ENCODE results near the gene MINDY4. TPM values are rescaled to one million over a fixed set of nuclear protein-coding genes. Genes with fewer than 3 reads are reported as not detected.

Gene MINDY4
- polyA plus RNA-seq, 3 donors = 0.15 to 0.17 TPM; not detected in 1

- no peaks in the 10 kb centered on the region for H3K79me2 ChIP-seq (ENCODE audit: insufficient read depth, low read length)
- no peaks in the 10 kb centered on the region for H3K27me3 ChIP-seq (ENCODE audit: control insufficient read depth in 2 of 2, insufficient read depth in 2 of 2, low read length in 2 of 2)
- no peaks in the 10 kb centered on the region for H3K4me1 ChIP-seq (ENCODE audit: control insufficient read depth in 1 of 2, insufficient read depth in 2 of 2, low read length in 2 of 2)
- TF ChIP-seq CTCF (IDR thresholded peaks at IDR 0.05) = no peak
- H3K9ac ChIP-seq (ENCODE audit: insufficient read depth, low read length, poor library complexity, severe bottlenecking) = no peak overlapping the region
- H3K36me3 ChIP-seq (replicated peaks in 1 of 2; ENCODE audit: control insufficient read depth in 1 of 2, insufficient read depth in 2 of 2, low read length in 2 of 2) = no peaks in the 10 kb centered on the region
- 82% methylated on average over 12 of the region's 12 CpGs for WGBS (ENCODE audit: insufficient coverage)
- Mint-ChIP-seq H3K4me3 (no peak overlapping the region), H3K27me3 (ENCODE audit: low read depth in 3 of 3) (peaks cover 0 to 2% (median 0%) of the 10 kb centered on the region in 3 donors), H3K27ac (no peak overlapping the region), H3K36me3 (no peaks in the 10 kb centered on the region), H3K9me3 (no peaks in the 10 kb centered on the region), H3K4me1 (no peaks in the 10 kb centered on the region)
- H3K4me3 ChIP-seq (replicated peaks in 1 of 3; ENCODE audit: low read depth in 2 of 3, low read length in 3 of 3) = no peak overlapping the region
- H3K9me3 ChIP-seq (replicated peaks in 1 of 2; ENCODE audit: control insufficient read depth in 1 of 2, insufficient read depth in 1 of 2, low read length in 2 of 2) = no peaks in the 10 kb centered on the region
- intact Hi-C loops (cut with micrococcal nuclease) = no loop called here
- no peak for DNase-seq
- H3K27ac ChIP-seq (ENCODE audit: low read depth in 1 of 2, low read length in 2 of 2) = no peak overlapping the region
- H2AFZ ChIP-seq (ENCODE audit: insufficient read depth, low read depth, low read length, poor library complexity, severe bottlenecking) = no peak overlapping the region
- H3K4me2 ChIP-seq (replicated peaks; ENCODE audit: extremely low read depth, low read length, poor library complexity, severe bottlenecking) = no peak overlapping the region
- no peaks in the 10 kb centered on the region for H4K20me1 ChIP-seq (ENCODE audit: insufficient read depth, low read length)
Measured at GRCh38 chr7:30744075-30744417, 27.2 kb upstream of the MINDY4 start.

- H3K27ac ChIP-seq (ENCODE audit: low read depth in 1 of 2, low read length in 2 of 2) = no peak overlapping the region
- H3K36me3 Mint-ChIP-seq = no peaks in the 10 kb centered on the region
- H3K36me3 ChIP-seq (replicated peaks in 1 of 2; ENCODE audit: control insufficient read depth in 1 of 2, insufficient read depth in 2 of 2, low read length in 2 of 2) = no peaks in the 10 kb centered on the region
- no peak for DNase-seq
- no peaks in the 10 kb centered on the region for H3K27me3 ChIP-seq (ENCODE audit: control insufficient read depth in 2 of 2, insufficient read depth in 2 of 2, low read length in 2 of 2)
- no peak for TF ChIP-seq CTCF (IDR thresholded peaks at IDR 0.05)
- no peaks in the 10 kb centered on the region for H3K9me3 ChIP-seq (replicated peaks in 1 of 2; ENCODE audit: control insufficient read depth in 1 of 2, insufficient read depth in 1 of 2, low read length in 2 of 2)
- no peaks in the 10 kb centered on the region for H3K4me1 ChIP-seq (ENCODE audit: control insufficient read depth in 1 of 2, insufficient read depth in 2 of 2, low read length in 2 of 2)
- H3K27ac Mint-ChIP-seq = no peak overlapping the region
- no peak overlapping the region for H3K9ac ChIP-seq (ENCODE audit: insufficient read depth, low read length, poor library complexity, severe bottlenecking)
- no peaks in the 10 kb centered on the region for H3K4me1 Mint-ChIP-seq
- 83% methylated on average over 5 of the region's 6 CpGs for WGBS (ENCODE audit: insufficient coverage)
- no peak overlapping the region for H2AFZ ChIP-seq (ENCODE audit: insufficient read depth, low read depth, low read length, poor library complexity, severe bottlenecking)
- peaks cover 0 to 2% (median 1%) of the 10 kb centered on the region in 3 donors for H3K27me3 Mint-ChIP-seq (ENCODE audit: low read depth in 3 of 3)
- no peak overlapping the region for H3K4me3 Mint-ChIP-seq
- H4K20me1 ChIP-seq (ENCODE audit: insufficient read depth, low read length) = no peaks in the 10 kb centered on the region
- H3K9me3 Mint-ChIP-seq = peaks cover 0 to 5% (median 0%) of the 10 kb centered on the region in 7 donors
- H3K79me2 ChIP-seq (ENCODE audit: insufficient read depth, low read length) = no peaks in the 10 kb centered on the region
- intact Hi-C loops (cut with micrococcal nuclease) = no loop called here
- no peak overlapping the region for H3K4me2 ChIP-seq (replicated peaks; ENCODE audit: extremely low read depth, low read length, poor library complexity, severe bottlenecking)
- no peak overlapping the region for H3K4me3 ChIP-seq (replicated peaks in 1 of 3; ENCODE audit: low read depth in 2 of 3, low read length in 3 of 3)
Measured at GRCh38 chr7:30745261-30745941, 25.8 kb upstream of the MINDY4 start.
